PC-3 (cell line): Measurements from ENCODE around the gene SLC4A9. TPM values are rescaled to one million over a fixed set of nuclear protein-coding genes. Genes with fewer than 3 reads are reported as not detected.

Source experiments
- ATAC-seq: fragments of 200-7000 bp; cut with Tn5 transposase; 2 replicates; pipeline ENCODE4 v1.9.1; 2020; ENCODE audit warnings: mild to moderate bottlenecking, moderate library complexity
- BruUV-seq: library from RNA; stranded (reverse); fragments of 400-500 nt; replicated peaks from 2 replicates; lab custom pipeline; 2021; lab: Mats Ljungman, UMichigan
- CTCF ChIA-PET: fragments of 300-600 bp; sonication (Branson Sonifier 250); formaldehyde crosslinking; loops from one replicate; lab custom pipeline; 2022; ENCODE audit warnings: antibody characterized with exemption; lab: Charles Lee
- POLR2A ChIA-PET: fragments of 300-600 bp; sonication (Branson Sonifier 250); formaldehyde crosslinking; loops from one replicate; lab custom pipeline; 2022; ENCODE audit warnings: antibody characterized with exemption; ENCODE audit not compliant: unreplicated experiment; lab: Charles Lee
- DNase-seq: peaks from one replicate; pipeline ENCODE4 v3.0.0-alpha.2; 2015
- H2AFZ ChIP-seq: fragments of 300-600 bp; sonication (generic); 2 replicates; pipeline ENCODE4 v1.6.0; 2016; ENCODE audit warnings: antibody characterized with exemption, low read length
- H3F3A ChIP-seq: fragments of 300-600 bp; sonication (generic); one replicate; pipeline ENCODE4 v1.6.0; 2017; ENCODE audit warnings: antibody characterized with exemption, low read length, control low read depth, mild to moderate bottlenecking; ENCODE audit not compliant: unreplicated experiment
- H3K27ac ChIP-seq: fragments of 300-600 bp; sonication (generic); 2 replicates; pipeline ENCODE4 v1.5.1; 2016; ENCODE audit warnings: mild to moderate bottlenecking, low read length
- H3K27me3 ChIP-seq: fragments of 300-600 bp; sonication (generic); 2 replicates; pipeline ENCODE4 v1.6.1; 2016; ENCODE audit warnings: low read length, mixed read lengths
- H3K36me3 ChIP-seq: fragments of 300-600 bp; sonication (generic); 2 replicates; pipeline ENCODE4 v1.6.1; 2016; ENCODE audit warnings: low read depth, mixed run types, low read length, mixed read lengths
- H3K4me1 ChIP-seq: fragments of 300-600 bp; sonication (generic); 2 replicates; pipeline ENCODE4 v1.5.1; 2016; ENCODE audit warnings: low read length; ENCODE audit not compliant: insufficient read depth
- H3K4me2 ChIP-seq: fragments of 300-600 bp; sonication (generic); 2 replicates; pipeline ENCODE4 v1.6.0; 2016; ENCODE audit warnings: low read length
- H3K4me3 ChIP-seq: fragments of 300-600 bp; sonication (generic); 2 replicates; pipeline ENCODE4 v1.5.1; 2016; ENCODE audit warnings: mild to moderate bottlenecking, low read length, mixed read lengths
- H3K79me2 ChIP-seq: fragments of 300-600 bp; sonication (generic); 2 replicates; pipeline ENCODE4 v1.6.1; 2017; ENCODE audit warnings: low read length, mixed read lengths
- H3K9ac ChIP-seq: fragments of 300-600 bp; sonication (generic); 2 replicates; pipeline ENCODE4 v1.6.0; 2016; ENCODE audit warnings: mild to moderate bottlenecking, low read length
- H3K9me2 ChIP-seq: fragments of 300-600 bp; sonication (generic); replicated peaks from 2 replicates; pipeline ENCODE4 v1.6.1; 2016; ENCODE audit warnings: mixed run types, low read length, mixed read lengths
- H3K9me3 ChIP-seq: fragments of 300-600 bp; sonication (generic); 2 replicates; pipeline ENCODE4 v1.6.1; 2016; ENCODE audit warnings: low read length, mixed read lengths
- H4K20me1 ChIP-seq: fragments of 300-600 bp; sonication (generic); 2 replicates; pipeline ENCODE4 v1.6.1; 2016; ENCODE audit warnings: low read length, mixed read lengths
- CTCF ChIP-seq: fragments of 300-600 bp; sonication (generic); conservative IDR thresholded peaks from 2 replicates; pipeline ENCODE4 v1.5.1; 2017; ENCODE audit warnings: antibody characterized with exemption, low read depth, mild to moderate bottlenecking, low read length
- EZH2 ChIP-seq: fragments of 300-600 bp; sonication (generic); IDR thresholded peaks from one replicate; pipeline ENCODE4 v1.6.1; 2017; ENCODE audit warnings: antibody characterized with exemption, mild to moderate bottlenecking, low read length; ENCODE audit not compliant: unreplicated experiment
- EZH2phosphoT487 ChIP-seq: fragments of 300-600 bp; sonication (generic); IDR thresholded peaks from 2 replicates; pipeline ENCODE4 v1.6.1; 2018; ENCODE audit warnings: mild to moderate bottlenecking, antibody characterized with exemption, low read length, borderline replicate concordance
- intact Hi-C: fragments of 100-400 bp; cut with micrococcal nuclease; formaldehyde crosslinking; loops from 2 replicates; pipeline ENCODE4 v1.9.0; 2023
- total RNA-seq: library from RNA; depleted of rRNA; stranded (reverse); fragments of >200 nt; gene quantifications from 2 replicates; pipeline ENCODE4 v1.2.3, GENCODE V29; 2014

The SLC4A9 gene
- total RNA-seq, 1 experiment from 2014 or later, result 0.29 TPM

- CTCF ChIA-PET, result interaction anchor here (2.3 kb wide), 1 partner anchor 22 kb away, joined by 10 read pairs; the partner anchor contains the start of gene HBEGF
- intact Hi-C loops, result no loop called here
- Histone ChIP-seq H3K9me2 (no peaks in the 10 kb centered on the region), H3K27me3 (no peaks in the 10 kb centered on the region), H4K20me1 (no peaks in the 10 kb centered on the region), H3K9me3 (no peaks in the 10 kb centered on the region), H3K4me3 (no peak overlapping the region), H3K9ac (peak overlapping the region; percentile 81), H3F3A (no peaks in the 10 kb centered on the region), H2AFZ (peak overlapping the region; percentile 4; the same call in 1 of the 2 replicates), H3K4me2 (peak overlapping the region; percentile 73), H3K79me2 (no peaks in the 10 kb centered on the region), H3K27ac (peak overlapping the region; percentile 98), H3K36me3 (no peaks in the 10 kb centered on the region), H3K4me1 (peaks cover 44% of the 10 kb centered on the region)
- BruUV-seq, result no TSS peak
- ATAC-seq, result no peak
- no peak for TF ChIP-seq EZH2
- TF ChIP-seq EZH2phosphoT487, result no peak
- TF ChIP-seq CTCF, result no peak
- DNase-seq, result no peak
- POLR2A ChIA-PET, result no interaction called here
Observed at GRCh38 chr5:140324617-140325241, 35.3 kb upstream of the SLC4A9 start.

- Histone ChIP-seq H3K27ac (no peak overlapping the region), H3K9me3 (no peaks in the 10 kb centered on the region), H3K9me2 (no peaks in the 10 kb centered on the region), H2AFZ (no peak overlapping the region), H3K9ac (no peak overlapping the region), H4K20me1 (no peaks in the 10 kb centered on the region), H3K36me3 (no peaks in the 10 kb centered on the region), H3K79me2 (no peaks in the 10 kb centered on the region), H3F3A (no peaks in the 10 kb centered on the region), H3K4me3 (no peak overlapping the region), H3K27me3 (no peaks in the 10 kb centered on the region), H3K4me2 (no peak overlapping the region), H3K4me1 (peaks cover 44% of the 10 kb centered on the region)
- ChIA-PET POLR2A (no interaction called here), CTCF (no interaction called here)
- TF ChIP-seq CTCF, result no peak
- no peak for TF ChIP-seq EZH2
- no peak for TF ChIP-seq EZH2phosphoT487
- ATAC-seq, result no peak
- intact Hi-C loops, result no loop called here
- BruUV-seq, result no TSS peak
- DNase-seq, result no peak
Observed at GRCh38 chr5:140325486-140325885, 34.5 kb upstream of the SLC4A9 start.

GRCh38 chr5:140327589-140327988 is 32.4 kb upstream of the SLC4A9 start:
- Histone ChIP-seq H3K9ac (no peak overlapping the region), H3F3A (no peaks in the 10 kb centered on the region), H3K4me3 (no peak overlapping the region), H3K4me2 (peak overlapping the region; percentile 38; the same call in 1 of the 2 replicates), H4K20me1 (no peaks in the 10 kb centered on the region), H3K9me3 (no peaks in the 10 kb centered on the region), H2AFZ (peak overlapping the region; percentile 62), H3K27me3 (no peaks in the 10 kb centered on the region), H3K4me1 (peaks cover 35% of the 10 kb centered on the region), H3K27ac (no peak overlapping the region), H3K79me2 (no peaks in the 10 kb centered on the region), H3K36me3 (peaks cover 3% of the 10 kb centered on the region; the same call in 1 of the 2 replicates), H3K9me2 (no peaks in the 10 kb centered on the region)
- intact Hi-C loops, result no loop called here
- CTCF ChIA-PET, result interaction anchor here (0.7 to 1.4 kb wide), 3 partner anchors 18 to 83 kb away, joined by 3 to 4 read pairs (median 3); no protein-coding TSS in a partner anchor
- ATAC-seq, result no peak
- BruUV-seq, result no TSS peak
- TF ChIP-seq EZH2phosphoT487 (no peak), EZH2 (no peak), CTCF (no peak)
- POLR2A ChIA-PET, result interaction anchor here (0.6 to 0.7 kb wide), 2 partner anchors 17 to 32 kb away, joined by 4 read pairs; no protein-coding TSS in a partner anchor
- peak; percentile 45 for DNase-seq
